H7 (cell line): Measurements from ENCODE around the gene PPP1R14D. TPM values are rescaled to one million over a fixed set of nuclear protein-coding genes. Genes with fewer than 3 reads are reported as not detected.
A peak's percentile ranks its signal among the peaks of the same experiment; 100 is the strongest.
"Not testable (repeated sequence)": the region's sequence is repeated elsewhere in the genome, so short reads cannot be mapped to it uniquely, and the experiment has no call there.

Experiments
- DNase-seq: peaks from one replicate; pipeline ENCODE4 v3.0.0; 2012
- H3K27me3 ChIP-seq: 2 replicates; pipeline ENCODE4 v1.6.0; 2011; ENCODE audit warnings: mild to moderate bottlenecking, low read length; ENCODE audit not compliant: control insufficient read depth, insufficient read depth
- H3K36me3 ChIP-seq: replicated peaks from 2 replicates; pipeline ENCODE4 v1.5.1; 2011; ENCODE audit warnings: low read length; ENCODE audit not compliant: control insufficient read depth, insufficient read depth
- H3K4me3 ChIP-seq: 2 replicates; pipeline ENCODE4 v1.5.1; 2011; ENCODE audit warnings: low read depth, mild to moderate bottlenecking, control low read depth, low read length, moderate library complexity; ENCODE audit not compliant: insufficient read depth
- total RNA-seq: library from RNA; depleted of rRNA; stranded (reverse); fragments of >200 nt; shearing (Covaris generic); gene quantifications from 2 replicates; pipeline ENCODE4 v1.2.3, GENCODE V29; 2014; rRNA removed

PPP1R14D gene
- not detected in 2 replicates for total RNA-seq

GRCh38 chr15:40828447-40829036 is at the start of gene PPP1R14D:
TSS of gene PPP1R14D (minus strand) at chr15:40828708. CDS start at chr15:40828641, 67 bp downstream.
- DNase-seq = no peak
- Histone ChIP-seq H3K36me3 (no peaks in the 10 kb centered on the region), H3K27me3 (no peaks in the 10 kb centered on the region), H3K4me3 (no peak within 1 kb of the TSS)

- DNase-seq = peak; percentile 13
- no peaks in the 10 kb centered on the region for H3K36me3 ChIP-seq
- peaks cover 7% of the 10 kb centered on the region; the same call in 1 of the 2 replicates for H3K27me3 ChIP-seq
- no peak overlapping the region for H3K4me3 ChIP-seq
Observed at GRCh38 chr15:40877694-40878093, 49.2 kb upstream of the PPP1R14D start.

- H3K4me3 ChIP-seq = no peak overlapping the region
- no peaks in the 10 kb centered on the region for H3K36me3 ChIP-seq
- peaks cover 10% of the 10 kb centered on the region; the same call in 1 of the 2 replicates for H3K27me3 ChIP-seq
- DNase-seq = peak; percentile 16
Observed at GRCh38 chr15:40875991-40876730, 47.7 kb upstream of the PPP1R14D start.

GRCh38 chr15:40873694-40874561 is 45.4 kb upstream of the PPP1R14D start, which contains the start of gene RHOV:
TSS of gene RHOV (minus strand) at chr15:40874234. CDS start at chr15:40874139, 95 bp downstream.
- Histone ChIP-seq H3K4me3 (peak within 1 kb of the TSS; percentile 65), H3K27me3 (peaks cover 10% of the 10 kb centered on the region; the same call in 1 of the 2 replicates), H3K36me3 (no peaks in the 10 kb centered on the region)
- peak; percentile 94 for DNase-seq

- Histone ChIP-seq H3K36me3 (no peaks in the 10 kb centered on the region), H3K4me3 (peak overlapping the region; percentile 65), H3K27me3 (peaks cover 10% of the 10 kb centered on the region; the same call in 1 of the 2 replicates)
- DNase-seq = no peak
Observed at GRCh38 chr15:40872791-40873693, 44.5 kb upstream of the PPP1R14D start.

GRCh38 chr15:40871749-40872617 is 43.5 kb upstream of the PPP1R14D start:
- DNase-seq = peak; percentile 84
- Histone ChIP-seq H3K36me3 (no peaks in the 10 kb centered on the region), H3K27me3 (peaks cover 10% of the 10 kb centered on the region; the same call in 1 of the 2 replicates), H3K4me3 (no peak overlapping the region)

- H3K36me3 ChIP-seq = no peaks in the 10 kb centered on the region
- H3K4me3 ChIP-seq = no peak overlapping the region
- peak; percentile 45 for DNase-seq
- H3K27me3 ChIP-seq = peaks cover 10% of the 10 kb centered on the region; the same call in 1 of the 2 replicates
Observed at GRCh38 chr15:40870716-40871115, 42.2 kb upstream of the PPP1R14D start.

- no peak overlapping the region for H3K4me3 ChIP-seq
- DNase-seq = no peak
- no peaks in the 10 kb centered on the region for H3K36me3 ChIP-seq
- peaks cover 10% of the 10 kb centered on the region; the same call in 1 of the 2 replicates for H3K27me3 ChIP-seq
Observed at GRCh38 chr15:40869686-40870085, 41.2 kb upstream of the PPP1R14D start.

GRCh38 chr15:40867199-40867598 is 38.7 kb upstream of the PPP1R14D start:
- Histone ChIP-seq H3K4me3 (no peak overlapping the region), H3K27me3 (no peaks in the 10 kb centered on the region; the same call in 1 of the 2 replicates), H3K36me3 (no peaks in the 10 kb centered on the region)
- DNase-seq = no peak

GRCh38 chr15:40863660-40864270 is 35.3 kb upstream of the PPP1R14D start:
- Histone ChIP-seq H3K27me3 (no peaks in the 10 kb centered on the region; the same call in 1 of the 2 replicates), H3K36me3 (no peaks in the 10 kb centered on the region), H3K4me3 (no peak overlapping the region)
- DNase-seq = no peak

- DNase-seq, H3K36me3 ChIP-seq, H3K4me3 ChIP-seq, H3K27me3 ChIP-seq: not testable (repeated sequence)
Observed at GRCh38 chr15:40861147-40861546, 32.6 kb upstream of the PPP1R14D start.

- Histone ChIP-seq H3K4me3 (no peak overlapping the region), H3K36me3 (peaks cover 22% of the 10 kb centered on the region), H3K27me3 (no peaks in the 10 kb centered on the region; the same call in 1 of the 2 replicates)
- DNase-seq = peak; percentile 89
Observed at GRCh38 chr15:40859206-40859851, 30.8 kb upstream of the PPP1R14D start.
